Keratinocyte (primary cell): Measurements from ENCODE around the gene DNAJC25. TPM values are rescaled to one million over a fixed set of nuclear protein-coding genes. Genes with fewer than 3 reads are reported as not detected.
A peak's percentile ranks its signal among the peaks of the same experiment; 100 is the strongest.

Source experiments
- DNase-seq: peaks from one replicate; pipeline ENCODE4 v3.0.0-alpha.2; 2011; ENCODE audit warnings: low read depth, missing footprints, low spot score
- FAIRE-seq: peaks from 2 replicates; lab custom pipeline; 2011; peaks lifted over from hg19 to GRCh38; lab: Jason Lieb, UNC
- H2AFZ ChIP-seq: 2 replicates; pipeline ENCODE4 v1.6.0; 2012; ENCODE audit warnings: low read length, control low read depth, inconsistent platforms; ENCODE audit not compliant: control insufficient read depth
- H3K27ac ChIP-seq: 2 replicates; pipeline ENCODE4 v1.5.1; 2011; ENCODE audit warnings: low read length; ENCODE audit not compliant: control insufficient read depth, insufficient read depth
- H3K27me3 ChIP-seq: 3 replicates; pipeline ENCODE4 v1.6.0; 2011; ENCODE audit warnings: low read length; ENCODE audit not compliant: control insufficient read depth, insufficient read depth; ENCODE audit errors: extremely low read depth
- H3K36me3 ChIP-seq, 2 experiments: 2 replicates in 1 of 2; 3 replicates in 1 of 2; pipeline ENCODE4 v1.5.1; 2011; ENCODE audit warnings: low read length in 2 of 2, mild to moderate bottlenecking in 1 of 2; ENCODE audit not compliant: control insufficient read depth in 2 of 2, insufficient read depth in 2 of 2; ENCODE audit errors: extremely low read depth in 1 of 2
- H3K4me1 ChIP-seq: 3 replicates; pipeline ENCODE4 v1.5.1; 2011; ENCODE audit warnings: low read length; ENCODE audit not compliant: control insufficient read depth, insufficient read depth; ENCODE audit errors: extremely low read depth
- H3K4me2 ChIP-seq: 3 replicates; pipeline ENCODE4 v1.6.0; 2011; ENCODE audit warnings: low read depth, low read length; ENCODE audit not compliant: control insufficient read depth, insufficient read depth; ENCODE audit errors: extremely low read depth
- H3K4me3 ChIP-seq, 3 experiments: fragments of 200-600 bp in 1 of 3; sonication (generic) in 1 of 3; 2 replicates in 2 of 3; 3 replicates in 1 of 3; pipeline ENCODE4 v1.5.1; 2011 to 2016; ENCODE audit warnings: low read length in 3 of 3, mild to moderate bottlenecking in 3 of 3, control low read depth in 2 of 3, inconsistent platforms in 1 of 3, low read depth in 1 of 3, mixed read lengths in 1 of 3, mixed run types in 1 of 3, moderate library complexity in 1 of 3; ENCODE audit not compliant: control insufficient read depth in 2 of 3, insufficient read depth in 2 of 3; ENCODE audit errors: extremely low read depth in 1 of 3
- H3K79me2 ChIP-seq: 2 replicates; pipeline ENCODE4 v1.6.0; 2012; ENCODE audit warnings: low read length; ENCODE audit not compliant: control insufficient read depth, insufficient read depth
- H3K9ac ChIP-seq: 3 replicates; pipeline ENCODE4 v1.6.0; 2011; ENCODE audit warnings: low read length; ENCODE audit not compliant: control insufficient read depth, insufficient read depth; ENCODE audit errors: extremely low read depth
- H3K9me1 ChIP-seq: 3 replicates; pipeline ENCODE4 v1.6.0; 2011; ENCODE audit warnings: low read length; ENCODE audit not compliant: control insufficient read depth, insufficient read depth; ENCODE audit errors: extremely low read depth
- H3K9me3 ChIP-seq: 2 replicates; pipeline ENCODE4 v1.5.1; 2012; ENCODE audit warnings: low read depth, low read length; ENCODE audit not compliant: control insufficient read depth
- H4K20me1 ChIP-seq: 3 replicates; pipeline ENCODE4 v1.6.0; 2011; ENCODE audit warnings: low read length; ENCODE audit not compliant: control insufficient read depth, insufficient read depth; ENCODE audit errors: extremely low read depth
- EZH2 ChIP-seq: IDR thresholded peaks from one replicate; pipeline ENCODE4 v1.6.1; 2012; ENCODE audit warnings: inconsistent platforms, mild to moderate bottlenecking, low read length, moderate library complexity
- dilution Hi-C: fragments of 300-500 bp; cut with MboI; formaldehyde crosslinking; loops from one replicate; pipeline ENCODE4 v1.7.0; 2020; ENCODE audit warnings: low sequenced_read_pairs; ENCODE audit not compliant: extremely low pct_ligation_motif_present
- polyA plus RNA-seq, 5 experiments: library from polyadenylated mRNA; depleted of rRNA in 3 of 5; stranded (reverse) in 3 of 5; stranded (forward) in 1 of 5; unstranded in 1 of 5; fragments of >200 nt; gene quantifications; 1 replicate in 1 of 5; 2 replicates in 3 of 5; 3 replicates in 1 of 5; pipeline versions ENCODE4 v1.2.1 to v1.2.3, GENCODE V29; 2011 to 2012; ENCODE audit warnings: missing spikeins in 2 of 5, low read depth in 1 of 5, low replicate concordance in 1 of 5
- TF ChIP-seq, protein P1 (sequence below), 3 experiments: IDR thresholded peaks in 1 of 3; conservative IDR thresholded peaks in 1 of 3; optimal IDR thresholded peaks in 1 of 3; 2 replicates in 2 of 3; 3 replicates in 1 of 3; pipeline versions ENCODE3 to v1.5.1; 2011; ENCODE audit warnings: low read length in 3 of 3, mild to moderate bottlenecking in 3 of 3, moderate library complexity in 2 of 3, control low read depth in 1 of 3, inconsistent platforms in 1 of 3; ENCODE audit not compliant: insufficient read depth in 2 of 3; ENCODE audit errors: extremely low read depth in 1 of 3

Gene DNAJC25
- polyA plus RNA-seq, 1 donor (not counting 4 experiments of a cell fraction or from before 2014, with no cell fraction given), result 7.3 TPM

- peak overlapping the region; percentile 62 for H2AFZ ChIP-seq
- dilution Hi-C loops, result no loop called here
- H3K4me1 ChIP-seq, result peaks cover 19% of the 10 kb centered on the region
- H3K9me3 ChIP-seq, result no peaks in the 10 kb centered on the region
- no peak overlapping the region for H3K9ac ChIP-seq
- peak overlapping the region; percentile 52 for H3K27ac ChIP-seq
- H3K79me2 ChIP-seq, result peaks cover 11% of the 10 kb centered on the region
- FAIRE-seq (peak; percentile 79), DNase-seq (no peak)
- H3K36me3 ChIP-seq, result peaks cover 3 to 9% of the 10 kb centered on the region in 2 experiments
- peak overlapping the region; percentile 27 for H3K4me2 ChIP-seq
- no peak for TF ChIP-seq EZH2
- TF ChIP-seq, protein P1, sequence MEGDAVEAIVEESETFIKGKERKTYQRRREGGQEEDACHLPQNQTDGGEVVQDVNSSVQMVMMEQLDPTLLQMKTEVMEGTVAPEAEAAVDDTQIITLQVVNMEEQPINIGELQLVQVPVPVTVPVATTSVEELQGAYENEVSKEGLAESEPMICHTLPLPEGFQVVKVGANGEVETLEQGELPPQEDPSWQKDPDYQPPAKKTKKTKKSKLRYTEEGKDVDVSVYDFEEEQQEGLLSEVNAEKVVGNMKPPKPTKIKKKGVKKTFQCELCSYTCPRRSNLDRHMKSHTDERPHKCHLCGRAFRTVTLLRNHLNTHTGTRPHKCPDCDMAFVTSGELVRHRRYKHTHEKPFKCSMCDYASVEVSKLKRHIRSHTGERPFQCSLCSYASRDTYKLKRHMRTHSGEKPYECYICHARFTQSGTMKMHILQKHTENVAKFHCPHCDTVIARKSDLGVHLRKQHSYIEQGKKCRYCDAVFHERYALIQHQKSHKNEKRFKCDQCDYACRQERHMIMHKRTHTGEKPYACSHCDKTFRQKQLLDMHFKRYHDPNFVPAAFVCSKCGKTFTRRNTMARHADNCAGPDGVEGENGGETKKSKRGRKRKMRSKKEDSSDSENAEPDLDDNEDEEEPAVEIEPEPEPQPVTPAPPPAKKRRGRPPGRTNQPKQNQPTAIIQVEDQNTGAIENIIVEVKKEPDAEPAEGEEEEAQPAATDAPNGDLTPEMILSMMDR (optimal IDR thresholded peaks at IDR 0.05 in 1 of 3, IDR thresholded peaks at IDR 0.05 in 1 of 3, conservative IDR thresholded peaks at IDR 0.05 in 1 of 3; ENCODE audit: extremely low read depth in 1 of 3, insufficient read depth in 2 of 3, low read length in 3 of 3), result no peak
- no peaks in the 10 kb centered on the region for H3K27me3 ChIP-seq
- H3K9me1 ChIP-seq, result no peaks in the 10 kb centered on the region
- H3K4me3 ChIP-seq, result no peak overlapping the region
- no peaks in the 10 kb centered on the region for H4K20me1 ChIP-seq
Measured at GRCh38 chr9:111601237-111602018, 29.7 kb upstream of the DNAJC25 start.

- DNase-seq, result no peak
- Histone ChIP-seq H3K9me1 (no peaks in the 10 kb centered on the region), H4K20me1 (no peaks in the 10 kb centered on the region), H3K4me2 (no peak overlapping the region), H3K79me2 (peaks cover 6% of the 10 kb centered on the region), H3K4me3 (no peak overlapping the region), H2AFZ (no peak overlapping the region), H3K27me3 (no peaks in the 10 kb centered on the region), H3K36me3 (no peaks in the 10 kb centered on the region), H3K9ac (no peak overlapping the region), H3K4me1 (peaks cover 10% of the 10 kb centered on the region), H3K27ac (no peak overlapping the region), H3K9me3 (no peaks in the 10 kb centered on the region)
- FAIRE-seq, result no peak
- dilution Hi-C loops, result no loop called here
- no peak for TF ChIP-seq EZH2
- TF ChIP-seq, protein P1 (optimal IDR thresholded peaks at IDR 0.05 in 1 of 3, IDR thresholded peaks at IDR 0.05 in 1 of 3, conservative IDR thresholded peaks at IDR 0.05 in 1 of 3; ENCODE audit: extremely low read depth in 1 of 3, insufficient read depth in 2 of 3, low read length in 3 of 3), result no peak
Measured at GRCh38 chr9:111603041-111603440, 28.1 kb upstream of the DNAJC25 start.
